HepG2 (cell line): ENCODE data around the gene MINDY3. TPM values are rescaled to one million over a fixed set of nuclear protein-coding genes. Genes with fewer than 3 reads are reported as not detected.

ENCODE experiments used
- ATAC-seq: fragments of 200-7000 bp; cut with Tn5 transposase; 3 replicates; pipeline ENCODE4 v1.9.1; 2020; ENCODE audit warnings: mild to moderate bottlenecking, moderate library complexity
- BruUV-seq: library from RNA; stranded (reverse); fragments of 400-500 nt; replicated peaks from 2 replicates; lab custom pipeline; 2021; lab: Mats Ljungman, UMichigan
- CTCF ChIA-PET: fragments of 300-600 bp; formaldehyde crosslinking; extraction: SDS; loops from one replicate; lab custom pipeline; 2021; ENCODE audit warnings: low total read pairs, inconsistent platforms, low intra/inter-chr PET ratio; lab: Yijun Ruan, JAX
- POLR2A ChIA-PET: fragments of 350-600 bp; sonication (Branson Sonifier 250); formaldehyde crosslinking; loops from one replicate; lab custom pipeline; 2020; ENCODE audit warnings: antibody characterized with exemption, inconsistent platforms; lab: Yijun Ruan, JAX
- DNase-seq: peaks from one replicate; pipeline ENCODE4 v3.0.0-alpha.2; 2015; ENCODE audit warnings: low spot score
- FAIRE-seq: peaks from 3 replicates; lab custom pipeline; 2011; peaks lifted over from hg19 to GRCh38; lab: Jason Lieb, UNC
- H2AFZ ChIP-seq: one replicate; pipeline ENCODE4 v1.6.1; 2011; ENCODE audit warnings: low read length, inconsistent platforms
- H3K27ac ChIP-seq: fragments of 300-600 bp; 3 replicates; pipeline ENCODE4 v1.8.0; 2011; ENCODE audit warnings: mixed run types, mild to moderate bottlenecking, mixed read lengths, low read length, inconsistent platforms; ENCODE audit not compliant: insufficient read depth; ENCODE audit errors: extremely low read length
- H3K27me3 ChIP-seq, 2 experiments: fragments of 200-600 bp in 1 of 2; 2 replicates in 1 of 2; 3 replicates in 1 of 2; pipeline versions ENCODE4 v1.6.0 to v1.8.0; 2011; ENCODE audit warnings: low read length in 2 of 2, mild to moderate bottlenecking in 2 of 2, moderate library complexity in 2 of 2, inconsistent platforms in 1 of 2; ENCODE audit not compliant: insufficient read depth in 2 of 2, control insufficient read depth in 1 of 2
- H3K36me3 ChIP-seq, 2 experiments: fragments of 200-600 bp in 1 of 2; replicated peaks in 1 of 2; 2 replicates in 1 of 2; 3 replicates in 1 of 2; pipeline versions ENCODE4 v1.5.1 to v1.8.0; 2011; ENCODE audit warnings: low read length in 2 of 2, inconsistent platforms in 1 of 2; ENCODE audit not compliant: insufficient read depth in 2 of 2, control insufficient read depth in 1 of 2
- H3K4me1 ChIP-seq: 2 replicates; pipeline ENCODE4 v1.5.1; 2012; ENCODE audit warnings: low read length, inconsistent platforms; ENCODE audit not compliant: insufficient read depth
- H3K4me2 ChIP-seq: 2 replicates; pipeline ENCODE4 v1.6.0; 2011; ENCODE audit warnings: low read depth, low read length, inconsistent platforms
- H3K4me3 ChIP-seq, 3 experiments: fragments of 200-600 bp in 1 of 3; sonication (generic), shearing (Covaris generic) in 1 of 3; replicated peaks in 1 of 3; 2 replicates each; pipeline ENCODE4 v1.5.1; 2011 to 2016; ENCODE audit warnings: low read length in 3 of 3, inconsistent platforms in 2 of 3, low read depth in 2 of 3, mild to moderate bottlenecking in 2 of 3, control low read depth in 1 of 3, mixed read lengths in 1 of 3; ENCODE audit not compliant: insufficient read depth in 1 of 3
- H3K79me2 ChIP-seq: one replicate; pipeline ENCODE4 v1.6.1; 2011; ENCODE audit warnings: low read length, inconsistent platforms; ENCODE audit not compliant: insufficient read depth
- H3K9ac ChIP-seq: 2 replicates; pipeline ENCODE4 v1.6.0; 2011; ENCODE audit warnings: mild to moderate bottlenecking, low read depth, low read length, inconsistent platforms; ENCODE audit not compliant: insufficient read depth
- H3K9me3 ChIP-seq: 2 replicates; pipeline ENCODE4 v1.5.1; 2012; ENCODE audit warnings: mild to moderate bottlenecking, low read length
- H4K20me1 ChIP-seq: 2 replicates; pipeline ENCODE4 v1.6.0; 2011; ENCODE audit warnings: inconsistent platforms, mild to moderate bottlenecking, low read length, moderate library complexity; ENCODE audit not compliant: insufficient read depth
- CEBPB ChIP-seq: IDR thresholded peaks from 2 replicates; pipeline ENCODE4 v1.6.1; 2011; ENCODE audit warnings: low read depth, low read length, improper control_type of control experiment, borderline replicate concordance
- DRAP1 ChIP-seq: IDR thresholded peaks from 2 replicates; pipeline ENCODE4 v1.6.1; 2016; ENCODE audit warnings: missing genetic modification reagents, missing compliant biosample characterization
- HNRNPL ChIP-seq: fragments of 200-400 bp; formaldehyde crosslinking; IDR thresholded peaks from 2 replicates; pipeline ENCODE4 v1.6.1; 2017; ENCODE audit warnings: mild to moderate bottlenecking, low read depth, low read length
- ZMYM3 ChIP-seq: sonication (generic); formaldehyde crosslinking; IDR thresholded peaks from 2 replicates; pipeline ENCODE4 v1.5.1; 2020; ENCODE audit warnings: mild to moderate bottlenecking, missing genetic modification reagents
- ZSCAN9 ChIP-seq: IDR thresholded peaks from 2 replicates; pipeline ENCODE4 v1.6.1; 2016; ENCODE audit warnings: borderline replicate concordance
- ZZZ3 ChIP-seq: sonication (generic); formaldehyde crosslinking; IDR thresholded peaks from 2 replicates; pipeline ENCODE4 v1.4.0; 2020; ENCODE audit warnings: missing genetic modification reagents, mild to moderate bottlenecking, borderline replicate concordance
- WGBS: methylation state at CpG from one replicate; pipeline ENCODE4 v1.1.6; 2017; ENCODE audit warnings: low lambda C conversion rate; 5-methylcytosine and 5-hydroxymethylcytosine counted together
- in situ Hi-C: cut with HindIII; loops from 2 replicates; pipeline ENCODE4 v1.10.0; 2017; ENCODE audit warnings: low pct_unique_long_range_greater_than_20kb; ENCODE audit not compliant: extremely low pct_ligation_motif_present
- intact Hi-C: fragments of 100-400 bp; cut with micrococcal nuclease; formaldehyde crosslinking; loops from one replicate; pipeline ENCODE4 v1.10.0; 2022; ENCODE audit not compliant: unreplicated experiment
- polyA plus RNA-seq, 8 experiments: library from polyadenylated mRNA; depleted of rRNA in 3 of 8; stranded (reverse) in 7 of 8; unstranded in 1 of 8; fragments of >200 nt; fragmentation: Illumina TruSeq in 4 of 8; extraction: Trizol in 4 of 8; gene quantifications; 2 replicates each; pipeline versions ENCODE4 v1.2.1 to v1.2.3, GENCODE V29; 2011 to 2016; ENCODE audit warnings: low read depth in 4 of 8, missing spikeins in 1 of 8, mixed read lengths in 1 of 8; ENCODE audit not compliant: insufficient read depth in 1 of 8
- total RNA-seq, 5 experiments: library from RNA; depleted of rRNA; stranded (reverse); fragments of >200 nt; fragmentation: Illumina TruSeq; extraction: Trizol; gene quantifications; 2 replicates each; pipeline ENCODE4 v1.2.3, GENCODE V29; 2016; ENCODE audit warnings: low read depth in 1 of 5

The MINDY3 gene
- total and polyA plus RNA-seq, 2 of the 13 experiments (the other 11 are each of a cell fraction or from before 2014, with no cell fraction given), result 6.4 to 17.5 TPM

GRCh38 chr10:15791816-15792524 lies 68.3 kb downstream of the MINDY3 start (continued):
- TF ChIP-seq HNRNPL, result no peak
- no peak for TF ChIP-seq DRAP1 (CRISPR knock-in tag)
- TF ChIP-seq ZSCAN9 (CRISPR knock-in tag), result no peak
- no peak for TF ChIP-seq ZZZ3 (CRISPR knock-in tag)
- TF ChIP-seq, all 625 proteins: peak for 0

DNA sequence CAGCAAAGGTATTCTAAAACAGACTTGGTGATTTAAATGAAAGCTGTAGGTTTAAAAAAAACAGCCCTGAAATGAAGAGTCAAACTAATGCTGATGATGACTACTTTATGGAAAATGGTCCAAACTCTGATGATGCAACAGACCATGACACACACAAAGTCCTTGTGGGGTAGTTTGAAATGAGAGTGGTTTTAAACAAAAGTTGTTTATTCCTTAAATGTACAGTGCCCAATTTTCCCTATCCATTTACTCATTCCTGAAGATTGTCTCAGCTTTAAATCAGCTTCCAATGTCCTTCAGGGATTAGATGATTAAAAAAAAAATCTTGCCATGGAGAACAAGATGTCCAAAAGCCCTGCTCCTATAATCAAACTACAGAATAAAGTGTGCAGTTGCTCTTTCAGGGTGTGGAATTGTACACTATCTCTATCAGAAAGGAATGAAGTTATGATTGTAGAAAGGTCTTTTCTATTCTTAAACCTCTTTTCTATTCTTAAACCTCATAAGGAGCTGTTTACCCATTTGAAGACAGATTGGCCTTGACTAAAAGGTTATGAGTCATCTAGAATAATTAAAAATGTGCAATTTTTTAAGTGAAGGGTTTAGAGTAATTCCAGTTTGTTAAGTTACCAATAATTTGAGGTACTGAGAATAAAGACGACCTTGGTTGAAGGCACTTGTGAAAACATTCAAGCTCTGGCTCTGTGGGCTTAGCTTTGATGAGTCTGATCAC lies 70.3 kb downstream of the MINDY3 start:
- Histone ChIP-seq H3K9ac (no peak overlapping the region), H3K9me3 (no peaks in the 10 kb centered on the region)
- intact Hi-C loops, result no loop called here
- TF ChIP-seq ZMYM3 (no peak), CEBPB (0 out of 2 replicates have a peak, but pooled peaks have one; percentile 20)
- TF ChIP-seq, all 625 proteins: peak for 1
- Histone ChIP-seq H3K27ac (no peak overlapping the region), H3K79me2 (no peaks in the 10 kb centered on the region), H4K20me1 (no peaks in the 10 kb centered on the region), H3K4me1 (no peaks in the 10 kb centered on the region), H2AFZ (no peak overlapping the region), H3K27me3 (no peaks in the 10 kb centered on the region), H3K36me3 (peaks cover 2 to 17% of the 10 kb centered on the region in 2 experiments; a peak in 3 of 5 replicates), H3K4me3 (no peak overlapping the region), H3K4me2 (no peak overlapping the region)
- ChIA-PET CTCF (no interaction called here), POLR2A (no interaction called here)
- ATAC-seq (no peak), FAIRE-seq (no peak), DNase-seq (no peak)
- in situ Hi-C loops, result no loop called here
- BruUV-seq, result no TSS peak
- WGBS, result 91% methylated on average over 1 of the region's 1 CpG
